ENCODE measurements around the gene VAT1. TPM values are rescaled to one million over a fixed set of nuclear protein-coding genes. Genes with fewer than 3 reads are reported as not detected.

VAT1 gene
- total and polyA plus RNA-seq, 7 experiments from 2014 or later, result 12.8 to 52.3 (median 34.9) TPM

GRCh38 chr17:43027091-43028032 is 5.2 kb upstream of the VAT1 start:
- Mint-ChIP-seq H3K4me1 (peaks cover 8 to 12% (median 9%) of the 10 kb centered on the region in 7 donors), H3K9me3 (peaks cover 0 to 2% (median 0%) of the 10 kb centered on the region in 11 donors), H3K4me3 (peak overlapping the region in 5 of 10 donors; percentile 13 to 74 (median 66)), H3K27ac (peak overlapping the region in 2 of 9 donors; percentile 5 to 83), H3K36me3 (peaks cover 0 to 4% (median 0%) of the 10 kb centered on the region in 5 donors), H3K27me3 (peaks cover 0 to 14% (median 0%) of the 10 kb centered on the region in 5 donors)
- ChIA-PET POLR2A (no interaction called here), CTCF (no interaction called here)
- H3K27ac ChIP-seq (ENCODE audit: low read depth, low read length), result no peak overlapping the region
- no peak overlapping the region for H3K4me3 ChIP-seq (ENCODE audit: low read length)
- peaks cover 16 to 17% of the 10 kb centered on the region in 2 donors for H3K4me1 ChIP-seq (ENCODE audit: control insufficient read depth in 2 of 2, insufficient read depth in 2 of 2, low read length in 2 of 2)
- H3K36me3 ChIP-seq (ENCODE audit: control insufficient read depth in 2 of 3, insufficient read depth in 3 of 3, low read length in 3 of 3), result no peaks in the 10 kb centered on the region
- no peaks in the 10 kb centered on the region for H3K9me3 ChIP-seq (ENCODE audit: control insufficient read depth in 2 of 3, low read length in 3 of 3)
- no peak for DNase-seq
- no peaks in the 10 kb centered on the region for H3K27me3 ChIP-seq (ENCODE audit: control insufficient read depth in 2 of 2, insufficient read depth in 2 of 2, low read length in 2 of 2)
- no peak for ATAC-seq
- intact Hi-C loops (cut with micrococcal nuclease), result loop anchor here in 1 of 2 donors (10.0 kb wide), 1 partner anchor 187 kb away; the partner anchor contains the start of gene TMEM106A

- no peak for DNase-seq
- H3K4me3 Mint-ChIP-seq, result peak overlapping the region in 6 of 10 donors; percentile 6 to 68 (median 42)
- CTCF ChIA-PET, result no interaction called here
These were observed 4.4 kb upstream of the VAT1 start for GRCh38 chr17:43026595-43026994.

GRCh38 chr17:43025766-43026537 is 3.8 kb upstream of the VAT1 start:
- H3K9me3 Mint-ChIP-seq, result peaks cover 0 to 2% (median 0%) of the 10 kb centered on the region in 11 donors
- H3K4me1 Mint-ChIP-seq, result peaks cover 10 to 18% (median 13%) of the 10 kb centered on the region in 7 donors
- no peak overlapping the region for H3K4me3 ChIP-seq (ENCODE audit: low read length)
- H3K27ac Mint-ChIP-seq, result peak overlapping the region in 2 of 9 donors; percentile 78 to 90
- H3K27me3 ChIP-seq (ENCODE audit: control insufficient read depth in 2 of 2, insufficient read depth in 2 of 2, low read length in 2 of 2), result no peaks in the 10 kb centered on the region
- ChIA-PET CTCF (no interaction called here), POLR2A (interaction anchor here (0.6 kb wide), 1 partner anchor 568 kb away, joined by 5 read pairs; the partner anchor contains the start of gene ATP6V0A1)
- H3K36me3 Mint-ChIP-seq, result peaks cover 0 to 4% (median 0%) of the 10 kb centered on the region in 5 donors
- ATAC-seq (no peak), DNase-seq (no peak)
- H3K36me3 ChIP-seq (ENCODE audit: control insufficient read depth in 2 of 3, insufficient read depth in 3 of 3, low read length in 3 of 3), result peaks cover 0 to 5% (median 0%) of the 10 kb centered on the region in 3 experiments
- peak overlapping the region in 8 of 10 donors; percentile 68 to 94 (median 85) for H3K4me3 Mint-ChIP-seq
- no peak overlapping the region for H3K27ac ChIP-seq (ENCODE audit: low read depth, low read length)
- no peaks in the 10 kb centered on the region for H3K9me3 ChIP-seq (ENCODE audit: control insufficient read depth in 2 of 3, low read length in 3 of 3)
- peaks cover 20% of the 10 kb centered on the region in 2 donors for H3K4me1 ChIP-seq (ENCODE audit: control insufficient read depth in 2 of 2, insufficient read depth in 2 of 2, low read length in 2 of 2)
- intact Hi-C loops (cut with micrococcal nuclease), result loop anchor here in 1 of 2 donors (10.0 kb wide), 1 partner anchor 189 kb away; the partner anchor contains the start of gene TMEM106A
- H3K27me3 Mint-ChIP-seq, result peaks cover 0 to 15% (median 0%) of the 10 kb centered on the region in 5 donors

More at GRCh38 chr17:43026595-43026994, 4.4 kb upstream of the VAT1 start:
- intact Hi-C loops (cut with micrococcal nuclease), result loop anchor here in 1 of 2 donors (10.0 kb wide), 1 partner anchor 188 kb away; the partner anchor contains the start of gene TMEM106A
- peaks cover 0 to 14% (median 0%) of the 10 kb centered on the region in 5 donors for H3K27me3 Mint-ChIP-seq
- H3K27me3 ChIP-seq (ENCODE audit: control insufficient read depth in 2 of 2, insufficient read depth in 2 of 2, low read length in 2 of 2), result no peaks in the 10 kb centered on the region
- H3K9me3 Mint-ChIP-seq, result peaks cover 0 to 2% (median 0%) of the 10 kb centered on the region in 11 donors
- peak overlapping the region in 3 of 9 donors; percentile 5 to 78 (median 12) for H3K27ac Mint-ChIP-seq
- H3K9me3 ChIP-seq (ENCODE audit: control insufficient read depth in 2 of 3, low read length in 3 of 3), result no peaks in the 10 kb centered on the region
- H3K4me1 ChIP-seq (ENCODE audit: control insufficient read depth in 2 of 2, insufficient read depth in 2 of 2, low read length in 2 of 2), result peaks cover 16 to 17% of the 10 kb centered on the region in 2 donors
- peaks cover 0 to 4% (median 0%) of the 10 kb centered on the region in 5 donors for H3K36me3 Mint-ChIP-seq
- H3K27ac ChIP-seq (ENCODE audit: low read depth, low read length), result no peak overlapping the region
- H3K4me1 Mint-ChIP-seq, result peaks cover 8 to 14% (median 10%) of the 10 kb centered on the region in 7 donors
- peaks cover 0 to 5% (median 0%) of the 10 kb centered on the region in 3 experiments for H3K36me3 ChIP-seq (ENCODE audit: control insufficient read depth in 2 of 3, insufficient read depth in 3 of 3, low read length in 3 of 3)
- no peak for ATAC-seq
- no peak overlapping the region for H3K4me3 ChIP-seq (ENCODE audit: low read length)
- POLR2A ChIA-PET, result no interaction called here

DNA sequence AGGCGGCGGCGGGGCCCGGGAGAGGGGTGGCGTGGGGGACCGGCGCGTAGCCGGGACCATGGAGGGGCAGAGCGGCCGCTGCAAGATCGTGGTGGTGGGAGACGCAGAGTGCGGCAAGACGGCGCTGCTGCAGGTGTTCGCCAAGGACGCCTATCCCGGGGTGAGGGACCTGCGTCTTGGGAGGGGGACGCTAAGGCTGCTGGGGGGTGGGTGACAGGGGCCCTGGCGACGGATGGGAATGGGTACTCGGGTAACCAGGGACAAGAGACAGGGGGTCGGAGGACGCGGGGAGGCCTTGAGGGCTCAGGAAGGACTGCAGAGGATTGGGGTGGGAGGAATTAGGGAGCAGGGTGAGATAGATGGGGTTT is 3.1 kb upstream of the VAT1 start:
- Histone ChIP-seq H3K27me3 (ENCODE audit: control insufficient read depth in 2 of 2, insufficient read depth in 2 of 2, low read length in 2 of 2) (no peaks in the 10 kb centered on the region), H3K4me1 (ENCODE audit: control insufficient read depth in 2 of 2, insufficient read depth in 2 of 2, low read length in 2 of 2) (peaks cover 21% of the 10 kb centered on the region in 2 donors), H3K36me3 (ENCODE audit: control insufficient read depth in 2 of 3, insufficient read depth in 3 of 3, low read length in 3 of 3) (peaks cover 0 to 5% (median 0%) of the 10 kb centered on the region in 3 experiments), H3K27ac (ENCODE audit: low read depth, low read length) (no peak overlapping the region), H3K9me3 (ENCODE audit: control insufficient read depth in 2 of 3, low read length in 3 of 3) (no peaks in the 10 kb centered on the region), H3K4me3 (ENCODE audit: low read length) (peak overlapping the region; percentile 24)
- peaks cover 0 to 2% (median 0%) of the 10 kb centered on the region in 11 donors for H3K9me3 Mint-ChIP-seq
- H3K4me1 Mint-ChIP-seq, result peaks cover 15 to 22% (median 16%) of the 10 kb centered on the region in 7 donors
- peaks cover 0 to 4% (median 0%) of the 10 kb centered on the region in 5 donors for H3K36me3 Mint-ChIP-seq
- peak overlapping the region; percentile 73 to 94 (median 85) for H3K4me3 Mint-ChIP-seq
- H3K27me3 Mint-ChIP-seq, result peaks cover 0 to 16% (median 0%) of the 10 kb centered on the region in 5 donors
- intact Hi-C loops (cut with micrococcal nuclease), result loop anchor here in 1 of 2 donors (10.0 kb wide), 1 partner anchor 190 kb away; the partner anchor contains the start of gene TMEM106A
- ChIA-PET CTCF (interaction anchor here (1.4 kb wide), 1 partner anchor 14 kb away, joined by 3 read pairs; no protein-coding TSS in a partner anchor), POLR2A (interaction anchor here (0.6 to 2.1 kb wide), 3 partner anchors 336 to 567 kb away, joined by 5 to 13 read pairs (median 5); partner anchors contain the start of gene ATP6V0A1)
- DNase-seq, result no peak
- no peak for ATAC-seq
- peak overlapping the region in 4 of 9 donors; percentile 52 to 90 (median 84) for H3K27ac Mint-ChIP-seq

DNA sequence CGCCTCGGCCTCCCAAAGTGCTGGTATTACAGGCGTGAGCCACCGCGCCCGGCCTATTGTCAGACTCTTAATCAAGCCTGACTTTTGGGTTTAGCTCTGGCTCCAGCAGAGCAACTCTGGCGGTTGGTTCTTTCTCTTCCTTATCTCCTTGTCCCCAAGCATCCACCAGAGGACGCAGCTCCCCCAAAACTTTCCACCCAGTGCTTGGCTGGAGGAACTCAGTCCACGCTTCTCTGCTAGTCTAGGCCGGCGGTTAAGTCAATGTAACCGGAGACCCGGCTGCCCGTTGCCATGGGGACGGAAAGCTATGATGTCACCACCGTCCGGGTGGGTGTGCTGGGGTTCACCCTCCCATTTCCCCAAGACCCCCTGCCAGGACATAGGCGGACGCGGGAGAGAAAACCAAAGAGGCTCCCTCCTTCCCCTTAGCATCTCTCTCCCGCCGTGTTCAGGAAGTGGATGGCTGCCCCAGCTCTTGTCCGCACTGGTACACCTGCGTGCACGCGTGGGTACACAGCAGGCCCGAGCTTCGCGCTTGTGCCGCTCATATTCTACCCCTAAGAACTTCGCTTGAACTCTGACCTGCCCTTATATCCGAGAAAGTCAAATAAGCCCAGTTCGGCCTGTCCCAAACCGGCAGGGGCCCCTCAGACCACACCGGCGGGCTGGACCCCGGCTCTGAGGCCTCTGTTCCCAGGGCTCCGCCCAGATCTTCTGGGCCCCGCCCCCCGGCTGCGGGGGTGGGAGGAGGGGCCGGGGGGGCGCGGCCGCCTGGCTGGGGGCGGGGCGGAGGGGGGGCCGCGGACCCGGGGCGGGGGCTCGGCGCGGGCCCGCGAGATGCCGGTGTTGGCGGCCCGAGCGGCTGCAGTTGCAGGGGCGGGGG is 2.5 kb upstream of the VAT1 start, which contains the start of gene RND2:
Gene RND2 (plus strand): TSS at position 825 of the 883 bp plus-strand sequence. CDS start 117 bp downstream, outside the sequence.
- peak; percentile 81 for ATAC-seq
- intact Hi-C loops (cut with micrococcal nuclease), result loop anchor here (1.0 to 10.0 kb wide), 7 partner anchors 18 to 832 kb away; partner anchors contain the start of genes BRCA1 (in 1 of the 2), GHDC (in 1 of the 2), IFI35 (in 1 of the 2) and NBR1 (in 1 of the 2)
- H3K36me3 ChIP-seq (ENCODE audit: control insufficient read depth in 2 of 3, insufficient read depth in 3 of 3, low read length in 3 of 3), result peaks cover 0 to 5% (median 0%) of the 10 kb centered on the region in 3 experiments
- ChIA-PET POLR2A (interaction anchor here (0.8 to 2.1 kb wide), 9 partner anchors 12 to 363 kb away, joined by 3 to 19 read pairs (median 4); partner anchors contain the start of genes RPL27 and TMEM106A), CTCF (interaction anchor here (0.7 to 1.9 kb wide), 6 partner anchors 14 to 528 kb away, joined by 3 to 10 read pairs (median 3); partner anchors contain the start of genes IFI35 and RPL27)
- H3K9me3 ChIP-seq (ENCODE audit: control insufficient read depth in 2 of 3, low read length in 3 of 3), result no peaks in the 10 kb centered on the region
- peak within 1 kb of the TSS; percentile 80 to 91 (median 88) for H3K27ac Mint-ChIP-seq
- peaks cover 16 to 28% (median 21%) of the 10 kb centered on the region in 7 donors for H3K4me1 Mint-ChIP-seq
- no peaks in the 10 kb centered on the region for H3K27me3 ChIP-seq (ENCODE audit: control insufficient read depth in 2 of 2, insufficient read depth in 2 of 2, low read length in 2 of 2)
- peak within 1 kb of the TSS; percentile 86 to 95 (median 93) for H3K4me3 Mint-ChIP-seq
- H3K27ac ChIP-seq (ENCODE audit: low read depth, low read length), result peak within 1 kb of the TSS; percentile 66
- H3K36me3 Mint-ChIP-seq, result peaks cover 0 to 4% (median 0%) of the 10 kb centered on the region in 5 donors
- H3K27me3 Mint-ChIP-seq, result peaks cover 0 to 16% (median 0%) of the 10 kb centered on the region in 5 donors
- peak within 1 kb of the TSS; percentile 70 for H3K4me3 ChIP-seq (ENCODE audit: low read length)
- H3K4me1 ChIP-seq (ENCODE audit: control insufficient read depth in 2 of 2, insufficient read depth in 2 of 2, low read length in 2 of 2), result peaks cover 21% of the 10 kb centered on the region in 2 donors
- DNase-seq, result peak; percentile 65 to 85 (median 77)
- peaks cover 0 to 2% (median 0%) of the 10 kb centered on the region in 11 donors for H3K9me3 Mint-ChIP-seq
